Transverse colon (tissue), 4 donors: ENCODE measurements around the gene HOXB13. TPM values are rescaled to one million over a fixed set of nuclear protein-coding genes. Genes with fewer than 3 reads are reported as not detected.

Experiments
- DNase-seq: peaks from one replicate; pipeline ENCODE4 v3.0.0-alpha.2; 2019
- H3K27ac ChIP-seq, 4 donors: fragments of 200-600 bp; sonication (generic); 2 replicates each; pipeline ENCODE4 v1.5.1; 2016 to 2018; ENCODE audit warnings: inconsistent platforms in 4 of 4
- H3K27me3 ChIP-seq: fragments of 200-600 bp; sonication (generic); 2 replicates; pipeline ENCODE4 v1.5.1; 2017; ENCODE audit warnings: inconsistent platforms
- H3K36me3 ChIP-seq, 4 donors: fragments of 200-600 bp; sonication (generic); 2 replicates each; pipeline ENCODE4 v1.5.1; 2017 to 2019; ENCODE audit warnings: inconsistent platforms in 4 of 4
- H3K4me1 ChIP-seq, 4 donors: fragments of 200-600 bp; sonication (generic); 2 replicates each; pipeline ENCODE4 v1.5.1; 2017 to 2020; ENCODE audit warnings: inconsistent platforms in 4 of 4
- H3K4me3 ChIP-seq, 4 donors: fragments of 200-600 bp; sonication (generic); 1 replicate in 1 of 4; 2 replicates in 3 of 4; pipeline versions ENCODE4 v1.5.1 to v1.6.1; 2017 to 2019; ENCODE audit warnings: inconsistent platforms in 4 of 4
- H3K9me3 ChIP-seq, 2 donors: fragments of 200-600 bp; sonication (generic); 2 replicates each; pipeline ENCODE4 v1.5.1; 2017 to 2019; ENCODE audit warnings: inconsistent platforms in 2 of 2
- EP300 ChIP-seq: sonication (generic); formaldehyde crosslinking; IDR thresholded peaks from one replicate; pipeline ENCODE4 v1.6.1; 2017; ENCODE audit warnings: antibody characterized with exemption, low read depth
- POLR2A ChIP-seq: fragments of 450-650 bp; IDR thresholded peaks from one replicate; pipeline ENCODE4 v1.6.1; 2016; ENCODE audit warnings: antibody characterized with exemption, mild to moderate bottlenecking, moderate library complexity
- POLR2AphosphoS5 ChIP-seq, 3 donors: sonication (generic); formaldehyde crosslinking; IDR thresholded peaks; one replicate each; pipeline ENCODE4 v1.6.1; 2016; ENCODE audit warnings: antibody characterized with exemption in 3 of 3
- WGBS, 2 donors: methylation state at CpG; one replicate each; pipeline ENCODE4 v1.1.5; 2018; ENCODE audit warnings: low coverage in 1 of 2; 5-methylcytosine and 5-hydroxymethylcytosine counted together
- in situ Hi-C, 4 donors: fragments of 200-750 bp; cut with MboI; loops; one replicate each; pipeline versions ENCODE4 v1.15.0 to v1.15.1; 2017; ENCODE audit warnings: low sequenced_read_pairs in 3 of 4, low pct_ligation_motif_present in 1 of 4, low pct_unique_long_range_greater_than_20kb in 1 of 4
- intact Hi-C: fragments of 100-400 bp; cut with DNase I; formaldehyde crosslinking; loops from one replicate; pipeline ENCODE4 v1.15.1; 2023; ENCODE audit warnings: low total_unique reads
- total RNA-seq, 4 donors: library from RNA; depleted of rRNA; stranded (reverse); fragments of >200 nt; gene quantifications; one replicate each; pipeline ENCODE4 v1.1.0, GENCODE V29; 2016
- TF ChIP-seq, protein P1 (sequence below), 5 experiments: fragments of 200-600 bp in 3 of 5; fragments of 450-650 bp in 2 of 5; sonication (generic) in 3 of 5; IDR thresholded peaks; 1 replicate in 2 of 5; 2 replicates in 3 of 5; pipeline ENCODE4 v1.5.1; 2016 to 2017; ENCODE audit warnings: antibody characterized with exemption in 5 of 5, inconsistent platforms in 3 of 5, mild to moderate bottlenecking in 2 of 5, moderate library complexity in 1 of 5

The HOXB13 gene
- total RNA-seq, 4 donors from 2014 or later, result 1.2 to 5.7 (median 3.5) TPM

DNA sequence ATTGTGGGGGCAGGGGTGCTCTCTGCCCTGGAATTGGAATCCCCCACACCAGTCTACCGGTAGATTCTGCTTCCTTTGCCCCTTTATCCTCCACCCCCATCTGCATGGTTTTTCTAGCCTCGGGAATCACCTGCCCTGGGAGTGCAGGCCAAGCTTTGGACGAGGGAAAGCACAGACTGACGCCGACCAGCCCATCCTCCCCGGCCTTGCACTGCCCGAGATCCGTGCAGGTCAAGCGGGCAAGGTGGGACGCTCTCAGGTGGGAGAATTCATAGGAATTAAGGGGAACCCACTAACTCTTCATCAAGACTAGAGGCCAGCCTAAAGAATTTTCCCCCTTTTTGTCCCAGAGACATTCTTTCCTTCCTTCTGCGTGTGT, 9.9 kb upstream of the HOXB13 start:
- in situ Hi-C loops, result loop anchor here in 3 of 4 donors (10.0 kb wide), 2 partner anchors 46 to 56 kb away; no protein-coding TSS in a partner anchor
- H3K4me1 ChIP-seq, result peaks cover 0 to 11% (median 3%) of the 10 kb centered on the region in 4 donors
- DNase-seq, result no peak

DNA sequence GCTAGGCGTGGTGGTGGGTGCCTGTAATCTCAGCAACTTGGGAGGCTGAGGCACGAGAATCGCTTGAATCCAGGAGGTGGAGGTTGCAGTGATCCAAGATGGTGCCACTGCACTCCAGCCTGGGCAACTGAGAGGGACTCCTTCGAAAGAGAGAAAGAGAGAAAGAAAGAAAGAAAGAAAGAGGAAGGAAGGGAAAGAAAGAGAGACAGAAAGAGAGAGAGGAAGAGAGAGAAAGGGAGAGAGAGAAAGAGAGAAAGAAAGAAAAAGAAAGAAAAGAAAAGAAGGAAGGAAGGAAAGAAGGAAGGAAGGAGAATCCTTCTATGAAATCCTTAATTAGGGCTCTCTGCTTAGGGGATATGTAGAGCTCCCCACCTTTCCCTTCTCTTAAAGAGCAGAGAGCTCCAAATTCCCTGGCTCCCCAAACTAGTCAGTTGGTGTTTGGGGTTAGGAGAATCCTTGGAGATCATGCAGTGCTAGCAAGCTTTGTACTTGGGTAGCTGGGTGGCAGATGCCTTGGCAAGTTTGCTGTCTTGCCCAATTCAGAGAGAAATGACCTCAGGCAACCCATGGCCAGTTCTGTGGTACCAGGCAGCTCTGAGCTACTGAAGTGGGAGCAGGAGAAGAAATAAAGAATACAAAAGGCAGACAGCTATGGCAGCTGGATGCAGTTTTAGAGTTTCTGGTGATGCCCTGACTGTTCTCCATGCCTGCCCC, 8.9 kb upstream of the HOXB13 start:
- H3K36me3 ChIP-seq, result no peaks in the 10 kb centered on the region
- peaks cover 100% of the 10 kb centered on the region for H3K27me3 ChIP-seq
- intact Hi-C loops (no loop called here), in situ Hi-C loops (loop anchor here in 3 of 4 donors (10.0 kb wide), 2 partner anchors 47 to 57 kb away; no protein-coding TSS in a partner anchor)
- no peak overlapping the region for H3K27ac ChIP-seq
- no peak for TF ChIP-seq POLR2A
- no peak for TF ChIP-seq POLR2AphosphoS5 (IDR thresholded peaks at IDR 0.05)
- TF ChIP-seq, protein P1, sequence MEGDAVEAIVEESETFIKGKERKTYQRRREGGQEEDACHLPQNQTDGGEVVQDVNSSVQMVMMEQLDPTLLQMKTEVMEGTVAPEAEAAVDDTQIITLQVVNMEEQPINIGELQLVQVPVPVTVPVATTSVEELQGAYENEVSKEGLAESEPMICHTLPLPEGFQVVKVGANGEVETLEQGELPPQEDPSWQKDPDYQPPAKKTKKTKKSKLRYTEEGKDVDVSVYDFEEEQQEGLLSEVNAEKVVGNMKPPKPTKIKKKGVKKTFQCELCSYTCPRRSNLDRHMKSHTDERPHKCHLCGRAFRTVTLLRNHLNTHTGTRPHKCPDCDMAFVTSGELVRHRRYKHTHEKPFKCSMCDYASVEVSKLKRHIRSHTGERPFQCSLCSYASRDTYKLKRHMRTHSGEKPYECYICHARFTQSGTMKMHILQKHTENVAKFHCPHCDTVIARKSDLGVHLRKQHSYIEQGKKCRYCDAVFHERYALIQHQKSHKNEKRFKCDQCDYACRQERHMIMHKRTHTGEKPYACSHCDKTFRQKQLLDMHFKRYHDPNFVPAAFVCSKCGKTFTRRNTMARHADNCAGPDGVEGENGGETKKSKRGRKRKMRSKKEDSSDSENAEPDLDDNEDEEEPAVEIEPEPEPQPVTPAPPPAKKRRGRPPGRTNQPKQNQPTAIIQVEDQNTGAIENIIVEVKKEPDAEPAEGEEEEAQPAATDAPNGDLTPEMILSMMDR (IDR thresholded peaks at IDR 0.05), result no peak
- no peak for TF ChIP-seq EP300
- H3K9me3 ChIP-seq, result no peaks in the 10 kb centered on the region
- H3K4me1 ChIP-seq, result peaks cover 0 to 16% (median 9%) of the 10 kb centered on the region in 4 donors
- no peak for DNase-seq
- H3K4me3 ChIP-seq, result no peak overlapping the region
- WGBS, 2 donors, result 76% methylated on average over 3 to 4 of the region's 4 CpGs

More for the DNA sequence above, 9.9 kb upstream of the HOXB13 start:
- no peak overlapping the region for H3K4me3 ChIP-seq
- TF ChIP-seq POLR2AphosphoS5 (IDR thresholded peaks at IDR 0.05), result no peak
- no peak for TF ChIP-seq EP300
- TF ChIP-seq POLR2A, result no peak
- TF ChIP-seq, protein P1 (IDR thresholded peaks at IDR 0.05), result no peak
- no peak overlapping the region for H3K27ac ChIP-seq
- no peaks in the 10 kb centered on the region for H3K9me3 ChIP-seq
- 8 to 10% methylated on average over 8 to 11 of the region's 11 CpGs for WGBS, 2 donors
- H3K27me3 ChIP-seq, result peaks cover 100% of the 10 kb centered on the region
- no peaks in the 10 kb centered on the region for H3K36me3 ChIP-seq
- intact Hi-C loops, result no loop called here

DNA sequence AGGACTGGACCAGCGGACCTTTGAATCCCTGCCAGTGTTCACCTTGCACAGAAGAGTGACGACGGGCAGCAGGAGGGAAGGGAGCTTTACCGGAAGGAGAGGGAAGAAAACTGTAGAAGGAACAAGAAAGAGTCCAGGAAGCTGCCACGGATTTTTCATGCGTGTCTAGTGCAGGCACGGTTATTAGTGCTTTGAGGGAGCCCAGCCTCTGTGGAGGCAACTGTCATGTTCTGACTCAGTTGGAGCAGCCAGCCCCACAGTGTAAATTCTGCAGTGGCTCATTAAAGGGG, 6.5 kb upstream of the HOXB13 start:
- WGBS, 2 donors, result 0 to 2% methylated on average over 4 to 7 of the region's 7 CpGs
- intact Hi-C loops, result no loop called here

DNA sequence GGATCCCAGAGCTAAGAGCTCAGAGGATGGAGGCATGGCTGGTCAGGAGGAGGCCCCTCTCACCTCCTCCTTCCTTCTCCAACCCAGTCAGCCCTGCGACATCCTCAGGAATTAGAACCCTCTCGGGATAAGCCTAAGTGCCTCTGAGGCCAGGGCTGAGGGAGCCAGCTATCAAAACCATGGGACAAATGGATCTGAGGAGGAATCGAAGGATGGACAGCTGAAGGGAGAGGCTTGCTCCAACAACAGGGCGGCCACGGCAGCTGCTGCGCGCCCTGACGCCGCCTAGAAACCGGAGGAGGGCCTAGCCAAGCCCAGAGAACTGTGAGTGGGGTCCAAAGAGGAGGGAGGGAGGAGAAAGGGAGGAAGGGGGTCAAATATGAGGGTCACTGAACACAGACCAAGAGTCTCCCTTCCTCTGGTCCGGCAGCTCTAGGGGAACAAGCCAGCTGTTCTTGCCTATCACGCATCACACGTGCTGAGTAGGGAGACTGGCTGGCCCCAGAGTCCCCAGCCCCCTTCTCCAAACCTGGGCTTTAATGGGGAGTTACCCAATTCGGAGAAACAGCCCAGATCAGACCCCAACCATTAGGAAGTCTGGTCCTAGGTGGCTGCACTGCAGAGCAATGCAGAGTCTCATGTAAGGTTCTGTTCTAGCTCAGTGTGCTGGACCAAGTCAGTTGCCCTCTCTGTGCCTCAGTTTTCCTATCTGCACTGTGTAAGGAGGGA, 5.9 kb upstream of the HOXB13 start:
- Histone ChIP-seq H3K4me3 (no peak overlapping the region), H3K36me3 (no peaks in the 10 kb centered on the region), H3K4me1 (peaks cover 0 to 20% (median 9%) of the 10 kb centered on the region in 4 donors), H3K9me3 (no peaks in the 10 kb centered on the region), H3K27me3 (peaks cover 100% of the 10 kb centered on the region), H3K27ac (no peak overlapping the region)
- 21% methylated on average over 14 of the region's 14 CpGs; no CpG with 5 or more reads in 1 of the 2 donors for WGBS, 2 donors
- in situ Hi-C loops, result loop anchor here in 3 of 4 donors (10.0 kb wide), 2 partner anchors 50 to 60 kb away; no protein-coding TSS in a partner anchor
- DNase-seq, result no peak
- TF ChIP-seq EP300, result no peak
- TF ChIP-seq POLR2AphosphoS5 (IDR thresholded peaks at IDR 0.05), result no peak
- no peak for TF ChIP-seq POLR2A
- TF ChIP-seq, protein P1 (IDR thresholded peaks at IDR 0.05), result no peak
- intact Hi-C loops, result no loop called here

More for the DNA sequence above, 6.5 kb upstream of the HOXB13 start:
- peaks cover 100% of the 10 kb centered on the region for H3K27me3 ChIP-seq
- H3K27ac ChIP-seq, result no peak overlapping the region
- no peak overlapping the region for H3K4me3 ChIP-seq
- in situ Hi-C loops, result loop anchor here in 3 of 4 donors (10.0 kb wide), 2 partner anchors 50 to 60 kb away; no protein-coding TSS in a partner anchor
- no peak for DNase-seq
- TF ChIP-seq POLR2AphosphoS5 (IDR thresholded peaks at IDR 0.05) (no peak), EP300 (no peak), POLR2A (no peak)
- TF ChIP-seq, protein P1 (IDR thresholded peaks at IDR 0.05), result no peak
- H3K4me1 ChIP-seq, result peaks cover 0 to 16% (median 9%) of the 10 kb centered on the region in 4 donors
- no peaks in the 10 kb centered on the region for H3K36me3 ChIP-seq
- no peaks in the 10 kb centered on the region for H3K9me3 ChIP-seq
